RWPE2 (cell line): ENCODE results near the gene KCNK4.
"Not testable (repeated sequence)": the region's sequence is repeated elsewhere in the genome, so short reads cannot be mapped to it uniquely, and the experiment has no call there.

Source experiments
- ATAC-seq: fragments of 200-7000 bp; cut with Tn5 transposase; 3 replicates; pipeline ENCODE4 v1.9.1; 2021; ENCODE audit warnings: low read depth
- DNase-seq: peaks from one replicate; pipeline ENCODE4 v3.0.0-alpha.2; 2020; ENCODE audit warnings: low spot score
- H3K27ac ChIP-seq: fragments of 450-650 bp; 2 replicates; pipeline ENCODE4 v1.5.1; 2017; ENCODE audit warnings: mild to moderate bottlenecking; ENCODE audit not compliant: poor library complexity, severe bottlenecking
- H3K27me3 ChIP-seq: fragments of 250-450 bp; sonication (Bioruptor Pico); 2 replicates; pipeline ENCODE4 v1.5.1; 2021; ENCODE audit warnings: mild to moderate bottlenecking, moderate library complexity; ENCODE audit not compliant: insufficient read depth, poor library complexity, severe bottlenecking
- H3K36me3 ChIP-seq: fragments of 250-450 bp; sonication (Bioruptor Pico); 2 replicates; pipeline ENCODE4 v1.5.1; 2020; ENCODE audit warnings: low read depth, mild to moderate bottlenecking, moderate library complexity
- H3K4me1 ChIP-seq: fragments of 250-450 bp; sonication (Bioruptor Pico); 2 replicates; pipeline ENCODE4 v1.5.1; 2021; ENCODE audit warnings: mild to moderate bottlenecking, moderate library complexity; ENCODE audit not compliant: insufficient read depth, poor library complexity, severe bottlenecking
- H3K4me3 ChIP-seq: fragments of 250-450 bp; sonication (Bioruptor Pico); 2 replicates; pipeline ENCODE4 v1.5.1; 2021; ENCODE audit warnings: mild to moderate bottlenecking, moderate library complexity; ENCODE audit not compliant: severe bottlenecking
- H3K9me3 ChIP-seq: fragments of 250-450 bp; sonication (Bioruptor Pico); 2 replicates; pipeline ENCODE4 v1.5.1; 2021; ENCODE audit warnings: mild to moderate bottlenecking, moderate library complexity; ENCODE audit not compliant: severe bottlenecking
- CTCF ChIP-seq: fragments of 450-650 bp; IDR thresholded peaks from one replicate; pipeline ENCODE4 v1.5.1; 2017; ENCODE audit warnings: mild to moderate bottlenecking, moderate library complexity; ENCODE audit not compliant: poor library complexity, severe bottlenecking

KCNK4 gene

DNA sequence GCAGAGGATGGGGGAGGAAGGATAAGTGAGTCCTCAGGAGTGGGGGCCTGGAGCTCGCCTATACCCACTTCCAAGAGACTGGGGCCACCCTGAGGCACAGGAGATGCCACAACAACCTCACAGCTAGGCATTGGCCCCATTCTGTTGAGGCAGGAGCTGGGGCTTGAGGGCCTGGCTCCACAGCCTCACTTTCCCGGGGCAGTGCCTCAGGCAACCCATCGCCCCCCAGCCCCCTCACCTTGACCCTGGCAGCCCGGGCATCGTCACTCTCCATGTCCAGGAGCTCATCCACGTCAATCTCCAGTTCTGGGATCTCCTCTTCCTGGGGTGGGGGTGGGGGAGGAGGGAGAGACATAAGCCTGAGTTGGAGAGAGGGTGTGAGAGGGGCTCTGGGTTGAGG is 46.1 kb upstream of the KCNK4 start:
- peak overlapping the region; percentile 98 for H3K27ac ChIP-seq
- DNase-seq: no peak

GRCh38 chr11:64245401-64245796 is 45.7 kb upstream of the KCNK4 start:
- Histone ChIP-seq H3K4me1 (peaks cover 5% of the 10 kb centered on the region), H3K9me3 (no peaks in the 10 kb centered on the region), H3K36me3 (peaks cover 30% of the 10 kb centered on the region), H3K27ac (peak overlapping the region; percentile 98), H3K4me3 (peak overlapping the region; percentile 76), H3K27me3 (no peaks in the 10 kb centered on the region)
- TF ChIP-seq CTCF: no peak
- DNase-seq (no peak), ATAC-seq (no peak)

More for the DNA sequence above, 46.1 kb upstream of the KCNK4 start:
- Histone ChIP-seq H3K4me1 (peaks cover 9% of the 10 kb centered on the region), H3K27me3 (no peaks in the 10 kb centered on the region), H3K36me3 (peaks cover 30% of the 10 kb centered on the region), H3K4me3 (peak overlapping the region; percentile 76), H3K9me3 (no peaks in the 10 kb centered on the region)
- no peak for TF ChIP-seq CTCF
- no peak for ATAC-seq

GRCh38 chr11:64245797-64246620 is 45.1 kb upstream of the KCNK4 start:
- Histone ChIP-seq H3K27me3 (no peaks in the 10 kb centered on the region), H3K4me3 (peak overlapping the region; percentile 76), H3K36me3 (peaks cover 30% of the 10 kb centered on the region), H3K4me1 (peaks cover 5% of the 10 kb centered on the region), H3K27ac (peak overlapping the region; percentile 98), H3K9me3 (no peaks in the 10 kb centered on the region)
- DNase-seq: peak; percentile 99
- TF ChIP-seq CTCF: no peak
- peak; percentile 49 for ATAC-seq

GRCh38 chr11:64246621-64246870 is 44.6 kb upstream of the KCNK4 start:
- not testable (repeated sequence) for H3K27me3 ChIP-seq, H3K9me3 ChIP-seq, ATAC-seq, H3K4me1 ChIP-seq, DNase-seq
- Histone ChIP-seq H3K27ac (peak overlapping the region; percentile 98), H3K4me3 (peak overlapping the region; percentile 76), H3K36me3 (peaks cover 30% of the 10 kb centered on the region)

DNA sequence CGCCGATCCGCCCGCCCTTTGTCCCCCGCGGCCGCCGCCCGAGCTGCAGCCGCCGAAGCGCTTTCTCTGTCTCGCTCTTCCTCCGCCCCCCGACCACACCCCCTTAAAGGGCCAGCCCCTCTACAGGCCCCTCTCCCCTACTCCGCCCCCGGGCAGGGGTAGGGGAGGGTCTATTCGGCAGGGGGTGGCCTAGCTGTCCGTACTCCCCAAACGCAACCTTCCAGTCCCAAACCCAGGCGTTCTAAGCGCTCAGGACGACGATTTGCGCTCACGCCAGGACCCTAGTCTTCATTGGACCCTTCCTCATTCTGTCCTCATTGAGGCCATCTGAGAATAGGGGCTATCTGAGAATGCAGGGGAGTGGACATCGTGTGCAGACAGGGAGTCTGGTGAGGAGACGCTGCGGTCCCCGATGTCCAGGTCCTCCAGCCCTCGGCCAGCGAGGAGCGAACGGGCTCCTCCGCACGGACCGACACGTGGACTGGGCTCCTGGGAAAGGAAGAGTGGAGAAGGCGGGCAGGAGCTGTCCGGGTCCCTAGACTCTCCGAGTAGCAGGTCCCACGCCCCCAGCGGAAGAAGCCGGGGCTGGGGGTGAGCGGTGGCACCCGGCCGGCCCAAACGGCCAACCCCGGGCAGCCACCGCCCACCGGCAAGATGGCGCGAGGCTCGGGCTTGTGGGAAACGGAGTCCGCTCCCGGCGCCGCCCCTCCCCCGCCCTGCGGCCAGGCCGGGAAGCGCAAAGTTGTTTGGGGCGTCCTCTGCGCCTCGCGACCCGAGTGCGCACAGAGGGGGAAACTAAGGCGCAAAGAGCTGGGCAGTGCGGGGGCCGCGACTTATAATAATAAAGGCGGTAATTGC is 44.0 kb upstream of the KCNK4 start, which contains the start of gene PPP1R14B:
TSS of gene PPP1R14B (minus strand) at position 73 of the 858 bp plus-strand sequence. CDS start 270 bp downstream, outside the sequence.
- Histone ChIP-seq H3K27ac (peak within 1 kb of the TSS; percentile 98), H3K27me3 (no peaks in the 10 kb centered on the region), H3K4me3 (peak within 1 kb of the TSS; percentile 76), H3K36me3 (peaks cover 30% of the 10 kb centered on the region), H3K4me1 (peaks cover 5% of the 10 kb centered on the region), H3K9me3 (no peaks in the 10 kb centered on the region)
- TF ChIP-seq CTCF: peak; percentile 15
- ATAC-seq (peak; percentile 49), DNase-seq (peak; percentile 92)
